ENCODE results near the gene HSD17B2.

Gene HSD17B2

DNA sequence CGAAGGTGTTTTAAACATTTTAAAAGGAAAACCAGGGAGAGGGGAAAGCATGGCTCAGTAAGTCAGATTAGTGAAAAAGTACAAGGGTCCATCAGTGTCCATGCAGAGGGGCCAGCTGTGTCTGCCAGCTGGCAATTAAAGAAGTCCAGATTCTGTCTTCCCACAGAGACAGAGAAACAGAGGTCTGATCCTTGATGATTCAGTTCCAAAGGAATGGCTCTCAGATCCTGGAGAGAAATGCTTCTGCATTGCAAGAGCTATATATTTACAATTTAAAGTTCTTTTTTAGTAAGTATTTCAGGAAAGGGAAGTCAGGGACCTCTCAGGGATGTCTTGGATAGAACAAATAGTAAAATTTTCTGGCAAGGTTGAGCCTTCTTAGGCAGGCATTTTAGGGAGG, 56.2 kb downstream of the HSD17B2 start:
- TF ChIP-seq, protein P1, sequence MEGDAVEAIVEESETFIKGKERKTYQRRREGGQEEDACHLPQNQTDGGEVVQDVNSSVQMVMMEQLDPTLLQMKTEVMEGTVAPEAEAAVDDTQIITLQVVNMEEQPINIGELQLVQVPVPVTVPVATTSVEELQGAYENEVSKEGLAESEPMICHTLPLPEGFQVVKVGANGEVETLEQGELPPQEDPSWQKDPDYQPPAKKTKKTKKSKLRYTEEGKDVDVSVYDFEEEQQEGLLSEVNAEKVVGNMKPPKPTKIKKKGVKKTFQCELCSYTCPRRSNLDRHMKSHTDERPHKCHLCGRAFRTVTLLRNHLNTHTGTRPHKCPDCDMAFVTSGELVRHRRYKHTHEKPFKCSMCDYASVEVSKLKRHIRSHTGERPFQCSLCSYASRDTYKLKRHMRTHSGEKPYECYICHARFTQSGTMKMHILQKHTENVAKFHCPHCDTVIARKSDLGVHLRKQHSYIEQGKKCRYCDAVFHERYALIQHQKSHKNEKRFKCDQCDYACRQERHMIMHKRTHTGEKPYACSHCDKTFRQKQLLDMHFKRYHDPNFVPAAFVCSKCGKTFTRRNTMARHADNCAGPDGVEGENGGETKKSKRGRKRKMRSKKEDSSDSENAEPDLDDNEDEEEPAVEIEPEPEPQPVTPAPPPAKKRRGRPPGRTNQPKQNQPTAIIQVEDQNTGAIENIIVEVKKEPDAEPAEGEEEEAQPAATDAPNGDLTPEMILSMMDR (IDR thresholded peaks at IDR 0.05) = no peak
- Histone ChIP-seq H3K27ac (no peak overlapping the region), H3K36me3 (no peaks in the 10 kb centered on the region), H3K4me3 (no peak overlapping the region), H3K27me3 (peaks cover 0 to 3% of the 10 kb centered on the region in 2 donors), H3K9me3 (no peaks in the 10 kb centered on the region), H3K4me1 (no peaks in the 10 kb centered on the region)
- intact Hi-C loops (cut with DNase I; ENCODE audit: low total_unique reads) = no loop called here
- DNase-seq = no peak

DNA sequence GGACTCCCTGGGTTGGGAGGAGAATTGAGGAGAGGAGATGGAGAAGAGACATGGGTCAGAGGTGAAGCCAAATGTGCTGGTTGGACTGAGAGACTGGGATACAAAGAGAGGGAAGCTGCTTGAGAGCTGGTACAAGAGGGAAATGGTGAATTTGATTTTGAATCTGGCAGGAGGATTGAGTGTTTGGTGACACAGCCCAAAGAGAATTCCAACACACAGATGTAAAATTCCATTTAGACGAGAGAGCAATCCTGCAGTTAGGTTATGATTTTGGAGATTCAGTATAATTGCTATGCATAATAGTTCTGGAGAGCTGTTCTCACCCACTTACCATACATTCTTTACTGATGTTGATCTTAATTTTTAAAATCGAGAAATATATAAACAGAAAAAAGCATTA, 57.7 kb downstream of the HSD17B2 start:
- H3K9me3 ChIP-seq = no peaks in the 10 kb centered on the region
- intact Hi-C loops (cut with DNase I; ENCODE audit: low total_unique reads) = no loop called here
- no peak overlapping the region for H3K4me3 ChIP-seq
- no peaks in the 10 kb centered on the region for H3K4me1 ChIP-seq
- no peak overlapping the region for H3K27ac ChIP-seq
- no peaks in the 10 kb centered on the region for H3K36me3 ChIP-seq
- TF ChIP-seq, protein P1 (IDR thresholded peaks at IDR 0.05) = no peak
- DNase-seq = no peak
- peaks cover 0 to 3% of the 10 kb centered on the region in 2 donors for H3K27me3 ChIP-seq

DNA sequence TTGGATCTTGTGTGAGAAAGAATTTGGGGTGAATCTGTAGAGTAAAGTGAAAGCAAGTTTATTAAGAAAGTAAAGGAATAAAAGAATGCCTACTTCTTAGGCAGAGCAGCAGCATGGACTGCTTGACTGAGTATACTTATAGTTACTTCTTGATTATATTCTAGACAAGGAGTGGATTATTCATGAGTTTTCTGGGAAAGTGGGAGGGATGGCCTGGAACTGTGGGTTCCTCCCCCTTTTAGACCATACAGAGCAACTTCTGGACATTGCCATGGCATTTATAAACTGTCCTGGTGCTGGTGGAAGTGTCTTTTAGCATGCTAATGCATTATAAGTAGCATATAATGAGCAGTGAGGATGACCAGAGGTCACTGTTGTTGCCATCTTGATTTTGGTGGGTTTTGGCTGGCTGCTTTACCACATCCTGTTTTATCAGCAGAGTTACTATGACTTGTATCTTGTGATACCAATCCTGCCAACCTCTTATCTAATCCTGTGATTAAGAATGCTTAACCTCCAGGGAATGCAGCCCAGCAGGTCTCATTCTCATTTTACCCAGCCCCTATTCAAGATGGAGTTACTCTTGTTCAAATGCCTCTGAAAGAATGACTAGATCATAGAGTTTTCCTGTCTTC, 58.7 kb downstream of the HSD17B2 start:
- H3K9me3 ChIP-seq = no peaks in the 10 kb centered on the region
- intact Hi-C loops (cut with DNase I; ENCODE audit: low total_unique reads) = no loop called here
- TF ChIP-seq, protein P1 (IDR thresholded peaks at IDR 0.05) = no peak

DNA sequence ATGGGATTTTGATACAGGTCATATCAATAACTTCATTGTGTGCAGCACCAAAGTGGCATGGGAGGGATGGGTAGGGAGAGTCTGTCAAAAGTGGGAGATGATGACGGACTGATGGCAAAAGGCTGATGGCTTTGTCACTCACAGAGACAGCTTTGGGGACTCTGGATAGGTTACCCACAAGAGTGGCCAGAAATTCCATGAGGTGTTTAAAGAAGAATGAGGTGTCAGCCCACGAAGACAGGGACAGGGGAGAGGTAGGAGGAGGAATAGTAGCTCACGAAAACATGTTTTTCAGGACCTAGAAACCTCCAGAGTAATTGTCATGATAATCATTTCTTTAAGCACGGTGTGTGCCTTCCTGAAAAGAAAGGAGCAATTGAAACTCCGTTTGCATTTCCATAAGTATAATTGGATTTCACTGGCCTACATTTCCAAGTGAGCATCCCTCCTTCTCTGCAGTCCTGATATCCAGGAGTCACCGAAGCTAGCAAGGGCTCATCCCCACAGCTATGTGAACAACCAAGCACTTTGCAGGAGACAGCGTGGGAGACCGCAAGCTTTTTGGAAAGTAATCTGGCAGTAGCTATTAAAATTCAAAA, 60.0 kb downstream of the HSD17B2 start:
- intact Hi-C loops (cut with DNase I; ENCODE audit: low total_unique reads) = no loop called here
- Histone ChIP-seq H3K9me3 (peaks cover 0 to 4% (median 0%) of the 10 kb centered on the region in 3 donors), H3K27me3 (peaks cover 0 to 3% of the 10 kb centered on the region in 2 donors), H3K36me3 (no peaks in the 10 kb centered on the region), H3K4me1 (no peaks in the 10 kb centered on the region), H3K4me3 (no peak overlapping the region), H3K27ac (no peak overlapping the region)
- no peak for DNase-seq
- TF ChIP-seq, protein P1 (IDR thresholded peaks at IDR 0.05) = no peak

More for the DNA sequence above, 58.7 kb downstream of the HSD17B2 start:
- no peak for DNase-seq
- Histone ChIP-seq H3K4me1 (no peaks in the 10 kb centered on the region), H3K27ac (no peak overlapping the region), H3K36me3 (no peaks in the 10 kb centered on the region), H3K4me3 (no peak overlapping the region), H3K27me3 (peaks cover 0 to 3% of the 10 kb centered on the region in 2 donors)

DNA sequence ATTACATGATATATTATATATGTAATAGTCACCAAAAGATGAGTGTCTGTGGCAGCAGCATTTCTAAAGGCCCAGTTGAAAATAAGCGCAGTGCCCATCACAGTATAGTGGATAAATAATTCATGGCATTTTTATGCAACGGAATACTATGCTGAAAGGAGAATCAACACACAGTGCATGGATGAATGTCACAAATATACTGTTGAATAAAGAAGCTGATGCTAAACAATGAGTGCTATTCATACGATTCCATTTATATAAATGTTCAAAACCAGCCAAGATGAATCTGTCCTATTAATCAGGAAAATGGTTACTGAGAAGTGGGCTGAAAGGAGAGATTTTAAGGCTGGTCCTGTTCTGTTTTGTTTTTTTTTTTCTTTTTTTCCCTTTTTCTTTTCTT, 61.6 kb downstream of the HSD17B2 start:
- no peak for DNase-seq
- intact Hi-C loops (cut with DNase I; ENCODE audit: low total_unique reads) = no loop called here
- H3K9me3 ChIP-seq = peaks cover 0 to 4% (median 0%) of the 10 kb centered on the region in 3 donors
- H3K27me3 ChIP-seq = no peaks in the 10 kb centered on the region
- H3K4me3 ChIP-seq = no peak overlapping the region
- no peaks in the 10 kb centered on the region for H3K36me3 ChIP-seq
- no peaks in the 10 kb centered on the region for H3K4me1 ChIP-seq
- H3K27ac ChIP-seq = no peak overlapping the region
- TF ChIP-seq, protein P1 (IDR thresholded peaks at IDR 0.05) = no peak

Measured in tibial artery (tissue), 4 donors.